Cardiac muscle cell (in vitro differentiated cells and primary cell): ENCODE results near the gene RNF207. TPM values are rescaled to one million over a fixed set of nuclear protein-coding genes. Genes with fewer than 3 reads are reported as not detected.

ENCODE experiments used
- DNase-seq, 2 donors: peaks; one replicate each; pipeline versions ENCODE4 v3.0.0 to v3.0.0-alpha.2; 2010 to 2017; ENCODE audit warnings: low read depth in 1 of 2, low spot score in 1 of 2
- H3K27ac ChIP-seq: fragments of 200-600 bp; sonication (generic); 2 replicates; pipeline ENCODE4 v1.5.1; 2016
- H3K27me3 ChIP-seq: fragments of 200-600 bp; sonication (generic); 2 replicates; pipeline ENCODE4 v1.6.0; 2016; ENCODE audit warnings: control low read depth
- H3K36me3 ChIP-seq: fragments of 200-600 bp; sonication (generic); 2 replicates; pipeline ENCODE4 v1.5.1; 2016; ENCODE audit warnings: control low read depth
- H3K4me1 ChIP-seq: fragments of 200-600 bp; sonication (generic); 2 replicates; pipeline ENCODE4 v1.8.1; 2017; ENCODE audit warnings: low read depth, mild to moderate bottlenecking, mixed run types
- H3K4me3 ChIP-seq: fragments of 200-600 bp; sonication (generic); 2 replicates; pipeline ENCODE4 v1.5.1; 2016; ENCODE audit warnings: mild to moderate bottlenecking
- H3K9me3 ChIP-seq: fragments of 200-600 bp; sonication (generic); 2 replicates; pipeline ENCODE4 v1.5.1; 2017; ENCODE audit warnings: low read depth, mild to moderate bottlenecking, control low read depth
- CTCF ChIP-seq: IDR thresholded peaks from 2 replicates; pipeline ENCODE4 v1.5.1; 2012; ENCODE audit warnings: low read depth, mild to moderate bottlenecking, low read length
- polyA plus RNA-seq: library from polyadenylated mRNA; unstranded; fragments of >200 nt; fragmentation: Nextera tagmentation; extraction: Ambion mirVana; gene quantifications from 2 replicates; pipeline ENCODE4 v1.2.1, GENCODE V29; 2016
- total RNA-seq: library from RNA; depleted of rRNA; stranded (reverse); fragments of >200 nt; gene quantifications from 2 replicates; pipeline ENCODE4 v1.2.3, GENCODE V29; 2016

Gene RNF207
- total and polyA plus RNA-seq, 2 experiments from 2014 or later, result 180 to 273 TPM

GRCh38 chr1:6269720-6270400, 63.9 kb downstream of the RNF207 start:
- H3K9me3 ChIP-seq, result no peaks in the 10 kb centered on the region
- no peaks in the 10 kb centered on the region for H3K27me3 ChIP-seq
- H3K27ac ChIP-seq, result no peak overlapping the region
- no peaks in the 10 kb centered on the region for H3K36me3 ChIP-seq
- H3K4me3 ChIP-seq, result no peak overlapping the region
- DNase-seq, result no peak
- H3K4me1 ChIP-seq, result peaks cover 23% of the 10 kb centered on the region
- no peak for TF ChIP-seq CTCF

- H3K9me3 ChIP-seq, result no peaks in the 10 kb centered on the region
- H3K4me3 ChIP-seq, result no peak overlapping the region
- no peaks in the 10 kb centered on the region for H3K36me3 ChIP-seq
- no peak for DNase-seq
- no peaks in the 10 kb centered on the region for H3K27me3 ChIP-seq
- no peak for TF ChIP-seq CTCF
- peaks cover 23% of the 10 kb centered on the region for H3K4me1 ChIP-seq
- H3K27ac ChIP-seq, result no peak overlapping the region
These were observed 64.5 kb downstream of the RNF207 start for GRCh38 chr1:6270401-6270800.

Other genes starting within 250 kb of the RNF207 start
- gene NPHP4, start 213.7 kb upstream of the RNF207 start, total RNA-seq, result 9.4 and 12.7 TPM in 2 replicates
- gene NPHP4, start 213.7 kb upstream of the RNF207 start, polyA plus RNA-seq, result 6.4 and 7.3 TPM in 2 replicates
- 5.1 and 10.8 TPM in 2 replicates for gene KCNAB2, start 160.2 kb upstream of the RNF207 start, total RNA-seq
- 5.5 and 8.7 TPM in 2 replicates for gene KCNAB2, start 160.2 kb upstream of the RNF207 start, polyA plus RNA-seq
- 0.11 and 0.24 TPM in 2 replicates for gene CHD5, start 25.8 kb upstream of the RNF207 start, total RNA-seq
- gene CHD5, start 25.8 kb upstream of the RNF207 start, polyA plus RNA-seq, result 0.11 TPM in 1 of 2 replicates, not detected in the other
- gene RPL22, start 6.5 kb upstream of the RNF207 start, total RNA-seq, result 101 and 132 TPM in 2 replicates
- gene RPL22, start 6.5 kb upstream of the RNF207 start, polyA plus RNA-seq, result 123 and 130 TPM in 2 replicates
- gene ICMT, start 29.8 kb downstream of the RNF207 start, total RNA-seq, result 45.4 and 72.2 TPM in 2 replicates
- 40.6 and 54.3 TPM in 2 replicates for gene ICMT, start 29.8 kb downstream of the RNF207 start, polyA plus RNA-seq
- gene HES3, start 38.1 kb downstream of the RNF207 start, total RNA-seq, result not detected in 2 replicates
- gene HES3, start 38.1 kb downstream of the RNF207 start, polyA plus RNA-seq, result not detected in 2 replicates
- 22.7 and 32.7 TPM in 2 replicates for gene GPR153, start 55.0 kb downstream of the RNF207 start, total RNA-seq
- 21.0 and 30.3 TPM in 2 replicates for gene GPR153, start 55.0 kb downstream of the RNF207 start, polyA plus RNA-seq
- gene ACOT7, start 187.6 kb downstream of the RNF207 start, total RNA-seq, result 11.8 and 24.2 TPM in 2 replicates
- gene ACOT7, start 187.6 kb downstream of the RNF207 start, polyA plus RNA-seq, result 22.3 and 51.2 TPM in 2 replicates
- not detected in 2 replicates for gene HES2, start 213.8 kb downstream of the RNF207 start, total RNA-seq
- gene HES2, start 213.8 kb downstream of the RNF207 start, polyA plus RNA-seq, result 0.09 TPM in 1 of 2 replicates, not detected in the other
- 9.7 and 18.1 TPM in 2 replicates for gene ESPN, start 218.7 kb downstream of the RNF207 start, total RNA-seq
- gene ESPN, start 218.7 kb downstream of the RNF207 start, polyA plus RNA-seq, result 8.0 and 9.7 TPM in 2 replicates